Bronchial epithelial cell (primary cell): ENCODE data around the gene UBQLNL. TPM values are rescaled to one million over a fixed set of nuclear protein-coding genes. Genes with fewer than 3 reads are reported as not detected.

ENCODE experiments used
- DNase-seq: peaks from one replicate; pipeline ENCODE4 v3.0.0-alpha.2; 2010; ENCODE audit warnings: low read depth
- FAIRE-seq: peaks from 2 replicates; lab custom pipeline; 2011; peaks lifted over from hg19 to GRCh38; lab: Jason Lieb, UNC
- H3K27me3 ChIP-seq: 2 replicates; pipeline ENCODE4 v1.5.1; 2011; ENCODE audit warnings: low read length; ENCODE audit not compliant: control insufficient read depth, insufficient read depth
- H3K36me3 ChIP-seq: 2 replicates; pipeline ENCODE4 v1.5.1; 2011; ENCODE audit warnings: low read length; ENCODE audit not compliant: control insufficient read depth, insufficient read depth
- H3K4me3 ChIP-seq: 2 replicates; pipeline ENCODE4 v1.5.1; 2011; ENCODE audit warnings: mild to moderate bottlenecking, low read depth, low read length, control low read depth
- total RNA-seq: library from RNA; depleted of rRNA; stranded (reverse); fragments of >200 nt; gene quantifications from 2 replicates; pipeline ENCODE4 v1.2.1, GENCODE V29; 2014
- TF ChIP-seq, protein P1 (sequence below): IDR thresholded peaks from 2 replicates; pipeline ENCODE4 v1.5.1; 2011; ENCODE audit warnings: mild to moderate bottlenecking, moderate library complexity, low read length, control low read depth, inconsistent platforms; ENCODE audit not compliant: insufficient read depth, severe bottlenecking

The UBQLNL gene, protein sequence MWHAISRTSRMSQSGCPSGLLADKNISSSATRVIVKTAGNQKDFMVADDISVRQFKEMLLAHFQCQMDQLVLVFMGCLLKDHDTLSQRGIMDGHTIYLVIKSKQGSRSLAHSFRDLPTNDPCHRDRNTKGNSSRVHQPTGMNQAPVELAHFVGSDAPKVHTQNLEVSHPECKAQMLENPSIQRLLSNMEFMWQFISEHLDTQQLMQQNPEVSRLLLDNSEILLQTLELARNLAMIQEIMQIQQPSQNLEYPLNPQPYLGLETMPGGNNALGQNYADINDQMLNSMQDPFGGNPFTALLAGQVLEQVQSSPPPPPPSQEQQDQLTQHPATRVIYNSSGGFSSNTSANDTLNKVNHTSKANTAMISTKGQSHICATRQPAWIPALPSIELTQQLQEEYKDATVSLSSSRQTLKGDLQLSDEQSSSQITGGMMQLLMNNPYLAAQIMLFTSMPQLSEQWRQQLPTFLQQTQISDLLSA
- under 0.01 TPM in 1 of 2 replicates, not detected in the other for total RNA-seq

- Histone ChIP-seq H3K4me3 (no peak within 1 kb of the TSS), H3K27me3 (no peaks in the 10 kb centered on the region), H3K36me3 (no peaks in the 10 kb centered on the region)
- TF ChIP-seq, protein P1, sequence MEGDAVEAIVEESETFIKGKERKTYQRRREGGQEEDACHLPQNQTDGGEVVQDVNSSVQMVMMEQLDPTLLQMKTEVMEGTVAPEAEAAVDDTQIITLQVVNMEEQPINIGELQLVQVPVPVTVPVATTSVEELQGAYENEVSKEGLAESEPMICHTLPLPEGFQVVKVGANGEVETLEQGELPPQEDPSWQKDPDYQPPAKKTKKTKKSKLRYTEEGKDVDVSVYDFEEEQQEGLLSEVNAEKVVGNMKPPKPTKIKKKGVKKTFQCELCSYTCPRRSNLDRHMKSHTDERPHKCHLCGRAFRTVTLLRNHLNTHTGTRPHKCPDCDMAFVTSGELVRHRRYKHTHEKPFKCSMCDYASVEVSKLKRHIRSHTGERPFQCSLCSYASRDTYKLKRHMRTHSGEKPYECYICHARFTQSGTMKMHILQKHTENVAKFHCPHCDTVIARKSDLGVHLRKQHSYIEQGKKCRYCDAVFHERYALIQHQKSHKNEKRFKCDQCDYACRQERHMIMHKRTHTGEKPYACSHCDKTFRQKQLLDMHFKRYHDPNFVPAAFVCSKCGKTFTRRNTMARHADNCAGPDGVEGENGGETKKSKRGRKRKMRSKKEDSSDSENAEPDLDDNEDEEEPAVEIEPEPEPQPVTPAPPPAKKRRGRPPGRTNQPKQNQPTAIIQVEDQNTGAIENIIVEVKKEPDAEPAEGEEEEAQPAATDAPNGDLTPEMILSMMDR = no peak
- FAIRE-seq = no peak
- DNase-seq = no peak
Observed at GRCh38 chr11:5516599-5516998, at the start of gene UBQLNL. TSS of gene UBQLNL (minus strand) at chr11:5516699. CDS start at chr11:5516441, 258 bp downstream.

DNA sequence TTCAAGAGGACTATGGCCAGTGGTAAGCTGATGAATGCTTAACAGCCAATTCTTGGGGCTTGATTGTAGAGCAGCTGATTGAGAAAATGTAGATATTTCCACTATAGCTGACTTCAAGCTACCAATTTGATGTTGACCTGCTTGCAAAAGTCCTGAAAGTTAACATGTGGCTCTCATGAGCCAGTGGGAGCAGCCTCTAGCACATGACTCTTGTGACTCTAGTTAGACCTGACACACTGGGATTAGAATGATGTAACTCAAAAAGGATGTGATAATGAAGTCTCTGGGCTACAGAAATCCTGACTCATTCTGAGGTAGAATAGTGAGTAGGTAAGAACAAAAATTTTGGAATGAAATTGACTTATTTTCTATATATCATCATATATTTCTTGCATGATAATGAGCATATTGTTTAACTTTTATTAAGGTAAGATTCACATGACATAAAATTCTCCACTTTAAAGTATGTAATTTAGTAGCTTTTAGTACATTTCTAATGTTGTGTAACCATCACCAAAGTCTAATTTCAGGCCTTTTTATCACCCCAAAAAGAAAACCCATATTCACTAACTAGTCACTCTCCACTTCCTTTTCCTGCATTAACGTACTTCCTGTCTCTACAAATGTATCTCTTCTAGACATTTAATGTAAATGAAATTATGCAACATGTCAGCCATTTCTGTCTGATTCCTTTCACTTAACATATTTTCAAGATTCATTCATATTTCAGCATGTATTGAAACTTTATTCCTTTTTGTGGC, 47.9 kb upstream of the UBQLNL start:
- no peaks in the 10 kb centered on the region for H3K36me3 ChIP-seq
- no peak overlapping the region for H3K4me3 ChIP-seq
- TF ChIP-seq, protein P1 = no peak
- H3K27me3 ChIP-seq = no peaks in the 10 kb centered on the region
- DNase-seq (peak; percentile 87), FAIRE-seq (no peak)

- Histone ChIP-seq H3K27me3 (no peaks in the 10 kb centered on the region), H3K4me3 (no peak overlapping the region), H3K36me3 (no peaks in the 10 kb centered on the region)
- no peak for FAIRE-seq
- TF ChIP-seq, protein P1 = no peak
- DNase-seq = peak; percentile 23
Observed at GRCh38 chr11:5557751-5558150, 41.3 kb upstream of the UBQLNL start.

GRCh38 chr11:5556596-5557188, 40.2 kb upstream of the UBQLNL start:
- FAIRE-seq = no peak
- no peak for DNase-seq

GRCh38 chr11:5553343-5553742, 36.8 kb upstream of the UBQLNL start:
- Histone ChIP-seq H3K27me3 (no peaks in the 10 kb centered on the region), H3K36me3 (no peaks in the 10 kb centered on the region), H3K4me3 (no peak overlapping the region)
- TF ChIP-seq, protein P1 = no peak
- DNase-seq = no peak
- FAIRE-seq = no peak

More at GRCh38 chr11:5556596-5557188, 40.2 kb upstream of the UBQLNL start:
- Histone ChIP-seq H3K36me3 (no peaks in the 10 kb centered on the region), H3K4me3 (no peak overlapping the region), H3K27me3 (no peaks in the 10 kb centered on the region)
- TF ChIP-seq, protein P1 = no peak
